Right atrium auricular region (tissue), 2 donors: ENCODE data around the gene FAM241B. TPM values are rescaled to one million over a fixed set of nuclear protein-coding genes. Genes with fewer than 3 reads are reported as not detected.
A peak's percentile ranks its signal among the peaks of the same experiment; 100 is the strongest.

Source experiments
- DNase-seq: peaks from one replicate; pipeline ENCODE4 v3.0.0-alpha.2; 2019; ENCODE audit warnings: low spot score
- H3K27ac ChIP-seq, 2 donors: fragments of 200-600 bp; sonication (generic); 1 replicate in 1 of 2; 2 replicates in 1 of 2; pipeline ENCODE4 v1.5.1; 2016 to 2019
- H3K27me3 ChIP-seq, 2 donors: fragments of 200-600 bp; sonication (generic); one replicate each; pipeline versions ENCODE4 v1.5.1 to v1.6.0; 2017 to 2019
- H3K36me3 ChIP-seq: fragments of 200-600 bp; sonication (generic); one replicate; pipeline ENCODE4 v1.5.1; 2016
- H3K4me1 ChIP-seq, 2 donors: fragments of 200-600 bp; sonication (generic); one replicate each; pipeline versions ENCODE4 v1.5.1 to v1.6.0; 2017 to 2019
- H3K4me3 ChIP-seq, 2 donors: fragments of 200-600 bp; sonication (generic); 1 replicate in 1 of 2; 2 replicates in 1 of 2; pipeline ENCODE4 v1.5.1; 2017 to 2019; ENCODE audit warnings: mild to moderate bottlenecking in 1 of 2, moderate library complexity in 1 of 2
- H3K9me3 ChIP-seq, 2 donors: fragments of 200-600 bp; sonication (generic); one replicate each; pipeline ENCODE4 v1.5.1; 2019
- total RNA-seq, 2 donors: library from RNA; depleted of rRNA; stranded (reverse); fragments of >200 nt; gene quantifications; one replicate each; pipeline ENCODE4 v1.1.0, GENCODE V29; 2016
- TF ChIP-seq, protein P1 (sequence below), 2 donors: fragments of 200-600 bp; sonication (generic); IDR thresholded peaks; one replicate each; pipeline ENCODE4 v1.5.1; 2019; ENCODE audit warnings: antibody characterized with exemption in 2 of 2

FAM241B gene
- total RNA-seq, 2 donors from 2014 or later, result 2.1 to 3.5 TPM

DNA sequence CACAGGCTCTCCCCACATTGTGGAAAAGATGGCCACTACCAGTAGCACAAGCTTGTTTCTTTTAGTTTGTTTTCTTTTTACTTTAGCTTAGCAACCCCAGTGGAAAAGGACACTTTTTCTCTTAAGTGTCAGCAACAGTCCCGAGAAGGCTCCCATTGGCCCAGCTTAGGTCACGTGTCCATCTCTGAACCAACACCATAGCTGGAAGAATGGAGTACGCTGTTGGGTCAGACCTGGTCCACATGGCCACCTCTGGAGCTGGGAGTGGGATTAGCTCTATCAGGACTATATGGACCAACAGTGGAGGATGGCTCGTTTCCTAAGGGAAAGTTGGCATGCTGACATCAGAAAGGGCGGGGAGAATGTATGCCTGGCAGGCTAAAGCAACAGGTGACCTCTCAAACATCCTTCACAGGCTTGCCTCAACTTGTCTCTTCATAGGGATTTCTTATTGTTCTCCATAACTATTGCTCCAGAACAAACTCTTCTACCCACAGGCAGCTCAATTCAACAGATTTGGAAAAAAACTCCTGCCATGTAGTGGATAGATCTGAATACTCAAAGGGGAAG lies 29.2 kb upstream of the FAM241B start:
- Histone ChIP-seq H3K27ac (no peak overlapping the region), H3K4me3 (no peak overlapping the region), H3K27me3 (no peaks in the 10 kb centered on the region), H3K9me3 (no peaks in the 10 kb centered on the region), H3K4me1 (no peaks in the 10 kb centered on the region), H3K36me3 (no peaks in the 10 kb centered on the region)
- TF ChIP-seq, protein P1, sequence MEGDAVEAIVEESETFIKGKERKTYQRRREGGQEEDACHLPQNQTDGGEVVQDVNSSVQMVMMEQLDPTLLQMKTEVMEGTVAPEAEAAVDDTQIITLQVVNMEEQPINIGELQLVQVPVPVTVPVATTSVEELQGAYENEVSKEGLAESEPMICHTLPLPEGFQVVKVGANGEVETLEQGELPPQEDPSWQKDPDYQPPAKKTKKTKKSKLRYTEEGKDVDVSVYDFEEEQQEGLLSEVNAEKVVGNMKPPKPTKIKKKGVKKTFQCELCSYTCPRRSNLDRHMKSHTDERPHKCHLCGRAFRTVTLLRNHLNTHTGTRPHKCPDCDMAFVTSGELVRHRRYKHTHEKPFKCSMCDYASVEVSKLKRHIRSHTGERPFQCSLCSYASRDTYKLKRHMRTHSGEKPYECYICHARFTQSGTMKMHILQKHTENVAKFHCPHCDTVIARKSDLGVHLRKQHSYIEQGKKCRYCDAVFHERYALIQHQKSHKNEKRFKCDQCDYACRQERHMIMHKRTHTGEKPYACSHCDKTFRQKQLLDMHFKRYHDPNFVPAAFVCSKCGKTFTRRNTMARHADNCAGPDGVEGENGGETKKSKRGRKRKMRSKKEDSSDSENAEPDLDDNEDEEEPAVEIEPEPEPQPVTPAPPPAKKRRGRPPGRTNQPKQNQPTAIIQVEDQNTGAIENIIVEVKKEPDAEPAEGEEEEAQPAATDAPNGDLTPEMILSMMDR (IDR thresholded peaks at IDR 0.05), result no peak
- DNase-seq, result peak; percentile 23

DNA sequence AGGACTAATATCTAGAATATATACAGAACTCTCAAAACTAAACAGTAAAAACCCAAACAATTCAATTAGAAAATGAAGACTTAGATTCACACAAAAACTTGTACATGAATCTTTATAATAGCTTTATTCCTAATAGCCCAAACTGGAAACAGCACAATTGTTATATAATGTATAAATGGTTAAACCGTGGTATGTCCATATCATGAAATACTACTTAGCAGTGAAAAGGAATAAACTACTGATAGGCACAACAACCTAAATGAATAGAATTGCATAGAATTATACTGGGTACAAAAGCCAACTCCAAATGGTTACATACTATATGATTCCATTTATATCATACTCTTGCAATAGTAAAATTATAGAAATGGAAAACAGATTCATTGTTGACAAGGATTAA lies 21.0 kb upstream of the FAM241B start:
- TF ChIP-seq, protein P1 (IDR thresholded peaks at IDR 0.05), result no peak
- H3K27ac ChIP-seq, result no peak overlapping the region

DNA sequence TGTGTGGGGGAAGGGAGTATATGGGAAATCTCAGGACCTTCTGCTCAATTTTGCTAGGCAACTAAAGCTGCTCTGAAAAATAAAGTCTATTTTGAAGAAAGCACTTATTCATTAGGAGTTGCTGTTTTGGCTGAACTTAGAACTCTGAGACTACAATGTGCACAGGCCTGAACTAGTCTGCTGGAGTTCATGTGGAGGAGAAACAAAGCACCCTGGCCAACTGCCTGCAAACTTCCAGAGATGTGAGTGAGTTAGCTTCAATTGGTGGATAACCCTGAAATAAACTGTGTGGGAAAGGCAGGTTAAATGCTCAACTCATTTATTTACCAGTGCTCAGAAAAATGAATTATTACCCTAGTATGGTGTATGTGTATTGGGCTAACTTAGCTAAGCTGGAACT lies 17.3 kb upstream of the FAM241B start:
- no peak overlapping the region for H3K27ac ChIP-seq
- DNase-seq, result no peak
- TF ChIP-seq, protein P1 (IDR thresholded peaks at IDR 0.05), result no peak
- H3K9me3 ChIP-seq, result peaks cover 0 to 29% of the 10 kb centered on the region in 2 donors
- no peaks in the 10 kb centered on the region for H3K4me1 ChIP-seq
- no peaks in the 10 kb centered on the region for H3K27me3 ChIP-seq
- H3K36me3 ChIP-seq, result no peaks in the 10 kb centered on the region
- H3K4me3 ChIP-seq, result no peak overlapping the region

More for the DNA sequence above, 21.0 kb upstream of the FAM241B start:
- no peaks in the 10 kb centered on the region for H3K36me3 ChIP-seq
- no peaks in the 10 kb centered on the region for H3K4me1 ChIP-seq
- H3K4me3 ChIP-seq, result no peak overlapping the region
- no peaks in the 10 kb centered on the region for H3K27me3 ChIP-seq
- peaks cover 0 to 29% of the 10 kb centered on the region in 2 donors for H3K9me3 ChIP-seq
- no peak for DNase-seq

DNA sequence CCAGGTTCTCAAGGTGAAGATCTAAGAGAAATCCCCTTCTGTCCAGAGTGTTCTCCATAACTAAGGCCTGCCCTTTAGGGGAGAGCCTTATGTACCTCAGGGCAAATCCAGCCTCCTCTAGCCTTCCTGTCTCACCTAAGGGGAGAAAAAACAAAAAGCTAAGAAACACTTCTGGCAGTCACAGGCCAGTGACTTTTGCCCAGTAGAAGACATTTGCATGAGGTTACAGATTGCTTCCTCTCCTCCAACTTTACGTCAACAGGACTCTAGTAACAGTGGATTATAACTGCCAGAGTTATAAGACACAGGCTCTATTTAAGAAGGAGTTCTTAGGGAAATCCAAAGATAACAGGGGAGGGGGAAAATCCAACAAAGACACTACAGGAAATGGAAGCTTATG lies 15.9 kb upstream of the FAM241B start:
- H3K4me1 ChIP-seq, result no peaks in the 10 kb centered on the region
- TF ChIP-seq, protein P1 (IDR thresholded peaks at IDR 0.05), result no peak
- no peak overlapping the region for H3K27ac ChIP-seq
- no peak overlapping the region for H3K4me3 ChIP-seq
- no peaks in the 10 kb centered on the region for H3K36me3 ChIP-seq
- H3K9me3 ChIP-seq, result peaks cover 0 to 20% of the 10 kb centered on the region in 2 donors
- DNase-seq, result no peak
- no peaks in the 10 kb centered on the region for H3K27me3 ChIP-seq

DNA sequence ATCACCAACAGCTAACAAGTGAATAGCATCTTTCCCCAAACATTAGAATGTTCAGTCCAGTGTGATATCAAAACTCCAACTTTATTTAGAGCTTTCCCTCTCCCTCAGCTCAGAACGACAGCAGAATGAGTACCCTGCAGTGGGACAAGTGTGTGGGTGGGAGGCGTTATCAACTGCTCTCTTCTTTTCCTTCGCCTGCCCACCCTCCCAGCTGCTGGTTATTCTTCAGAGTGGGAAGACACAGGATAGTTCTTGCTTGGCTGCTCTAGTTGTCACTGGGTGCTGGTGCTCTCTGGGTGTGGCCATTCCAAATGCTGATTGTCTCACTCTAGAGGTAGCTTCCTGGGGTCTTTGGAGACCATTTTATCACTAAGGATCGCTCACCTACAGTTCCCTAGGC lies 13.7 kb upstream of the FAM241B start:
- TF ChIP-seq, protein P1 (IDR thresholded peaks at IDR 0.05), result no peak
- H3K27ac ChIP-seq, result no peak overlapping the region
- DNase-seq, result no peak
- no peaks in the 10 kb centered on the region for H3K27me3 ChIP-seq
- H3K4me1 ChIP-seq, result no peaks in the 10 kb centered on the region
- H3K4me3 ChIP-seq, result no peak overlapping the region
- no peaks in the 10 kb centered on the region for H3K36me3 ChIP-seq
- H3K9me3 ChIP-seq, result no peaks in the 10 kb centered on the region

DNA sequence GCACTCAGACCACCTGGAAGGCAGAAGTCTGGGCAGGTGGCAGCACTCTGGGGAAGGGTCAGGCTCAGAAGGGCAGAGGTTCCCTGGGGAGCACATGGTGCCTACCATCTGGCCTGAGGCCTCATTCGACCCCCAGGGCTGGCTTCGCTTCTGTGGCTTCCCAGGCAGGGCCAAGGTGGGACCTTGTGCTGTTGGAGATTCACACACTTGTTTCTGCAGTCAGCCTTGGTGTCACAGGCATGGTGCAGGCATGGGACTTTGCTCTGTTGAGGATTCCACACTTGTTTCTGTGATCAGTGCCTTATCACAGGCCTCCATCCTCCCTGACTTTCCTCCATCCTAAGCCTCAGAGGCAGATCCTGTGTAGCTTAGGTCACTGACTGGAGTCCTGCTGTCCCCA lies 11.3 kb upstream of the FAM241B start:
- H3K4me1 ChIP-seq, result no peaks in the 10 kb centered on the region
- H3K4me3 ChIP-seq, result no peak overlapping the region
- no peaks in the 10 kb centered on the region for H3K27me3 ChIP-seq
- H3K27ac ChIP-seq, result no peak overlapping the region
- no peaks in the 10 kb centered on the region for H3K9me3 ChIP-seq
- TF ChIP-seq, protein P1 (IDR thresholded peaks at IDR 0.05), result no peak
- DNase-seq, result no peak
- no peaks in the 10 kb centered on the region for H3K36me3 ChIP-seq
